ENCODE data around the gene ITPKC. TPM values are rescaled to one million over a fixed set of nuclear protein-coding genes. Genes with fewer than 3 reads are reported as not detected.

ITPKC gene
- total and polyA plus RNA-seq, 2 experiments from 2014 or later = 5.3 to 12.6 TPM

- Mint-ChIP-seq H3K4me1 (peaks cover 17% of the 10 kb centered on the region), H3K27me3 (ENCODE audit: insufficient read depth, low read depth, poor library complexity) (peaks cover 6% of the 10 kb centered on the region), H3K4me3 (no peak overlapping the region), H3K27ac (no peak overlapping the region), H3K9me3 (no peaks in the 10 kb centered on the region; the same call in 2 of the 3 replicates), H3K36me3 (ENCODE audit: low read depth) (peaks cover 20% of the 10 kb centered on the region)
- H3K27ac ChIP-seq (ENCODE audit: low read depth) = no peak overlapping the region
- TF ChIP-seq ZNF462 (CRISPR knock-in tag; IDR thresholded peaks at IDR 0.05) = no peak
- TF ChIP-seq, protein P1, sequence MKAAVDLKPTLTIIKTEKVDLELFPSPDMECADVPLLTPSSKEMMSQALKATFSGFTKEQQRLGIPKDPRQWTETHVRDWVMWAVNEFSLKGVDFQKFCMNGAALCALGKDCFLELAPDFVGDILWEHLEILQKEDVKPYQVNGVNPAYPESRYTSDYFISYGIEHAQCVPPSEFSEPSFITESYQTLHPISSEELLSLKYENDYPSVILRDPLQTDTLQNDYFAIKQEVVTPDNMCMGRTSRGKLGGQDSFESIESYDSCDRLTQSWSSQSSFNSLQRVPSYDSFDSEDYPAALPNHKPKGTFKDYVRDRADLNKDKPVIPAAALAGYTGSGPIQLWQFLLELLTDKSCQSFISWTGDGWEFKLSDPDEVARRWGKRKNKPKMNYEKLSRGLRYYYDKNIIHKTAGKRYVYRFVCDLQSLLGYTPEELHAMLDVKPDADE (IDR thresholded peaks at IDR 0.05) = no peak
- no peak for TF ChIP-seq EZH2 (IDR thresholded peaks at IDR 0.05; ENCODE audit: low read depth, unreplicated experiment)
- no peak for TF ChIP-seq CTCF (conservative IDR thresholded peaks at IDR 0.05; ENCODE audit: low read depth in 2 of 2)
- TF ChIP-seq, protein P2, sequence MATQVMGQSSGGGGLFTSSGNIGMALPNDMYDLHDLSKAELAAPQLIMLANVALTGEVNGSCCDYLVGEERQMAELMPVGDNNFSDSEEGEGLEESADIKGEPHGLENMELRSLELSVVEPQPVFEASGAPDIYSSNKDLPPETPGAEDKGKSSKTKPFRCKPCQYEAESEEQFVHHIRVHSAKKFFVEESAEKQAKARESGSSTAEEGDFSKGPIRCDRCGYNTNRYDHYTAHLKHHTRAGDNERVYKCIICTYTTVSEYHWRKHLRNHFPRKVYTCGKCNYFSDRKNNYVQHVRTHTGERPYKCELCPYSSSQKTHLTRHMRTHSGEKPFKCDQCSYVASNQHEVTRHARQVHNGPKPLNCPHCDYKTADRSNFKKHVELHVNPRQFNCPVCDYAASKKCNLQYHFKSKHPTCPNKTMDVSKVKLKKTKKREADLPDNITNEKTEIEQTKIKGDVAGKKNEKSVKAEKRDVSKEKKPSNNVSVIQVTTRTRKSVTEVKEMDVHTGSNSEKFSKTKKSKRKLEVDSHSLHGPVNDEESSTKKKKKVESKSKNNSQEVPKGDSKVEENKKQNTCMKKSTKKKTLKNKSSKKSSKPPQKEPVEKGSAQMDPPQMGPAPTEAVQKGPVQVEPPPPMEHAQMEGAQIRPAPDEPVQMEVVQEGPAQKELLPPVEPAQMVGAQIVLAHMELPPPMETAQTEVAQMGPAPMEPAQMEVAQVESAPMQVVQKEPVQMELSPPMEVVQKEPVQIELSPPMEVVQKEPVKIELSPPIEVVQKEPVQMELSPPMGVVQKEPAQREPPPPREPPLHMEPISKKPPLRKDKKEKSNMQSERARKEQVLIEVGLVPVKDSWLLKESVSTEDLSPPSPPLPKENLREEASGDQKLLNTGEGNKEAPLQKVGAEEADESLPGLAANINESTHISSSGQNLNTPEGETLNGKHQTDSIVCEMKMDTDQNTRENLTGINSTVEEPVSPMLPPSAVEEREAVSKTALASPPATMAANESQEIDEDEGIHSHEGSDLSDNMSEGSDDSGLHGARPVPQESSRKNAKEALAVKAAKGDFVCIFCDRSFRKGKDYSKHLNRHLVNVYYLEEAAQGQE (IDR thresholded peaks at IDR 0.05; ENCODE audit: unreplicated experiment) = no peak
- TF ChIP-seq ZNF331 (CRISPR knock-in tag; IDR thresholded peaks at IDR 0.05; ENCODE audit: low read depth) = no peak
- no peak for TF ChIP-seq NANOG (IDR thresholded peaks at IDR 0.05; ENCODE audit: borderline replicate concordance)
- TF ChIP-seq STAT1 (IDR thresholded peaks at IDR 0.05; ENCODE audit: unreplicated experiment) = no peak
- TF ChIP-seq JUNB (IDR thresholded peaks at IDR 0.05; ENCODE audit: unreplicated experiment) = no peak
- no peak for TF ChIP-seq ZNF114 (CRISPR knock-in tag; IDR thresholded peaks at IDR 0.05)
- TF ChIP-seq EZH2phosphoT487 (IDR thresholded peaks at IDR 0.05; ENCODE audit: unreplicated experiment) = no peak
- no peak for TF ChIP-seq POLR2AphosphoS5 (IDR thresholded peaks at IDR 0.05; ENCODE audit: low read depth)
- no peak for TF ChIP-seq CREB1 (CRISPR knock-in tag; IDR thresholded peaks at IDR 0.05; ENCODE audit: low read depth)
- H3F3A ChIP-seq (replicated peaks; ENCODE audit: low read depth) = no peaks in the 10 kb centered on the region; the same call in 1 of the 2 replicates
- 0 out of 2 replicates have a peak, but pooled peaks cover 3% of the 10 kb centered on the region for H3K36me3 ChIP-seq (ENCODE audit: insufficient read depth)
- H2AFZ ChIP-seq = no peak overlapping the region
- ATAC-seq (no peak), DNase-seq (ENCODE audit: low spot score) (no peak)
- H3K4me1 ChIP-seq (ENCODE audit: insufficient read depth) = peaks cover 8% of the 10 kb centered on the region; the same call in 1 of the 2 replicates
- H4K20me1 ChIP-seq (replicated peaks; ENCODE audit: insufficient read depth) = peaks cover 8% of the 10 kb centered on the region
- H3K9me2 ChIP-seq (ENCODE audit: insufficient read depth) = no peaks in the 10 kb centered on the region
- H3K27me3 ChIP-seq (ENCODE audit: insufficient read depth) = no peaks in the 10 kb centered on the region
- no peak overlapping the region for H3K4me3 ChIP-seq
- peaks cover 19% of the 10 kb centered on the region for H3K79me2 ChIP-seq (replicated peaks; ENCODE audit: insufficient read depth)
- H3K4me2 ChIP-seq = no peak overlapping the region
Observed at GRCh38 chr19:40688309-40688708, 28.6 kb upstream of the ITPKC start.

Data from GM23338 (cell line).